ENCODE measurements around the gene PACRG.

The PACRG gene

DNA sequence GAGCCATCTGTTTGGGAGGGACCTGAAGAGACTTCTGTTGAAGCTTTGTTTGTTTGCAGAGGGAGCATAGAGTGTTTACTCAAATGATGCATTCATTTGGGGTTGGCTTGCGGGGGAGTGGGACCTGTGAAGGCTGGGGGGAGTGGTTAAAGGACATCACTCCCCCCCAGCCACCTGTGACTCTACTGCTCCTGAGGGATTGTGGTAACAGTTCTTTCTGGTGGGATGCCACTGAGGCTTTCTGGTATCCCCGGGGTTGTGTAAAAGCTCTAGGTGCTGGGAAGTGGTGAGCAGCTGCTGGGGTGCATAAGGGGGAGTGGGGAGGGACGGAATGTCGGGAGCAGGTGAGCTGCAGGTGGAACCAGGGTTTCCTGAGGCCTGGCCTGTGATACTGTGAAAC is 447.5 kb downstream of the PACRG start:
- Histone ChIP-seq H3K23ac (ENCODE audit: low read length) (no peak overlapping the region), H2BK12ac (ENCODE audit: low read length) (no peak overlapping the region), H2BK5ac (ENCODE audit: low read depth, low read length, poor library complexity) (no peak overlapping the region), H4K8ac (ENCODE audit: low read depth, low read length) (no peak overlapping the region), H4K91ac (ENCODE audit: low read depth, low read length) (no peak overlapping the region), H3K4me1 (ENCODE audit: control insufficient read depth in 1 of 2, insufficient read depth in 2 of 2, low read length in 2 of 2) (peaks cover 10 to 14% of the 10 kb centered on the region in 2 experiments), H3K4me2 (ENCODE audit: low read length) (no peak overlapping the region), H2BK120ac (ENCODE audit: insufficient read depth, low read length, poor library complexity) (no peak overlapping the region), H3K9ac (ENCODE audit: low read length) (no peak overlapping the region), H3K4me3 (ENCODE audit: low read depth, low read length) (no peak overlapping the region), H3K14ac (ENCODE audit: low read length) (no peak overlapping the region), H2AFZ (ENCODE audit: insufficient read depth, low read length, poor library complexity) (no peak overlapping the region), H3K36me3 (ENCODE audit: control insufficient read depth in 1 of 2, insufficient read depth in 2 of 2, low read length in 2 of 2) (no peaks in the 10 kb centered on the region), H3K79me2 (ENCODE audit: control insufficient read depth, insufficient read depth, low read length, poor library complexity) (no peaks in the 10 kb centered on the region), H2AK5ac (ENCODE audit: low read length) (no peak overlapping the region), H3K18ac (ENCODE audit: low read length) (no peak overlapping the region), H3K79me1 (ENCODE audit: low read length) (no peaks in the 10 kb centered on the region), H3K27ac (ENCODE audit: low read depth, low read length) (no peak overlapping the region), H4K12ac (ENCODE audit: low read depth, low read length) (no peak overlapping the region), H3K4ac (ENCODE audit: low read depth, low read length) (no peak overlapping the region), H3K27me3 (ENCODE audit: insufficient read depth, low read length) (no peaks in the 10 kb centered on the region), H3K9me3 (ENCODE audit: insufficient read depth, low read depth, low read length) (peaks cover 2% of the 10 kb centered on the region)
- no CpG with 5 or more reads among the region's 4 CpGs for WGBS (ENCODE audit: extremely low coverage, insufficient coverage, insufficient read length)
- no peak for DNase-seq

DNA sequence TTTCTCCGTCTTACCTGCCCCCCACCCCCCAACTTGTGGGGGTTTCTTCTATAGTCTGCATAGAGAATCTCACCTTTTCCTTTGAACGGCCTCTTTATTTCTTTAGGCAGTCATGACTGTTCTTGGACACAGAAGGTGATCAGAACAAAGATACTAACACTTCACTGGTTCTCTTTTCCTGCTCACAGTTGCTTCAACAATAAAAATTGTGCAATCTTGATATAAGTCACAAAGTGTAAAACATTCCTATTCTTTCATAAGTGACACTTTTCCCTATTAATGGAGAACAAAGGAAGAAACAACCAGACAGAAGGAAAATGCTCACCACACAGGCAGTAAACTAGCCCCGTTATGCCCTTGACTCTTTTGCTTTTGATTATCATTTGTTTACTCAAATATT is 448.3 kb downstream of the PACRG start:
- WGBS (ENCODE audit: extremely low coverage, insufficient coverage, insufficient read length): no CpG with 5 or more reads among the region's 3 CpGs
- no peak overlapping the region for H2BK120ac ChIP-seq (ENCODE audit: insufficient read depth, low read length, poor library complexity)
- no peak overlapping the region for H2BK5ac ChIP-seq (ENCODE audit: low read depth, low read length, poor library complexity)
- H3K9ac ChIP-seq (ENCODE audit: low read length): no peak overlapping the region
- H2BK12ac ChIP-seq (ENCODE audit: low read length): no peak overlapping the region
- H3K9me3 ChIP-seq (ENCODE audit: insufficient read depth, low read depth, low read length): peaks cover 2% of the 10 kb centered on the region
- H3K4me2 ChIP-seq (ENCODE audit: low read length): no peak overlapping the region
- H3K23ac ChIP-seq (ENCODE audit: low read length): no peak overlapping the region
- H3K36me3 ChIP-seq (ENCODE audit: control insufficient read depth in 1 of 2, insufficient read depth in 2 of 2, low read length in 2 of 2): no peaks in the 10 kb centered on the region
- H4K12ac ChIP-seq (ENCODE audit: low read depth, low read length): no peak overlapping the region
- no peak overlapping the region for H2AK5ac ChIP-seq (ENCODE audit: low read length)
- H3K14ac ChIP-seq (ENCODE audit: low read length): no peak overlapping the region
- no peak overlapping the region for H3K4ac ChIP-seq (ENCODE audit: low read depth, low read length)
- H3K18ac ChIP-seq (ENCODE audit: low read length): no peak overlapping the region
- H4K91ac ChIP-seq (ENCODE audit: low read depth, low read length): no peak overlapping the region
- no peak overlapping the region for H2AFZ ChIP-seq (ENCODE audit: insufficient read depth, low read length, poor library complexity)
- no peak overlapping the region for H3K4me3 ChIP-seq (ENCODE audit: low read depth, low read length)
- H4K8ac ChIP-seq (ENCODE audit: low read depth, low read length): no peak overlapping the region
- H3K27ac ChIP-seq (ENCODE audit: low read depth, low read length): no peak overlapping the region
- DNase-seq: no peak
- peaks cover 2% of the 10 kb centered on the region for H3K79me1 ChIP-seq (ENCODE audit: low read length)
- no peaks in the 10 kb centered on the region for H3K79me2 ChIP-seq (ENCODE audit: control insufficient read depth, insufficient read depth, low read length, poor library complexity)
- H3K4me1 ChIP-seq (ENCODE audit: control insufficient read depth in 1 of 2, insufficient read depth in 2 of 2, low read length in 2 of 2): peaks cover 14 to 18% of the 10 kb centered on the region in 2 experiments
- no peaks in the 10 kb centered on the region for H3K27me3 ChIP-seq (ENCODE audit: insufficient read depth, low read length)

DNA sequence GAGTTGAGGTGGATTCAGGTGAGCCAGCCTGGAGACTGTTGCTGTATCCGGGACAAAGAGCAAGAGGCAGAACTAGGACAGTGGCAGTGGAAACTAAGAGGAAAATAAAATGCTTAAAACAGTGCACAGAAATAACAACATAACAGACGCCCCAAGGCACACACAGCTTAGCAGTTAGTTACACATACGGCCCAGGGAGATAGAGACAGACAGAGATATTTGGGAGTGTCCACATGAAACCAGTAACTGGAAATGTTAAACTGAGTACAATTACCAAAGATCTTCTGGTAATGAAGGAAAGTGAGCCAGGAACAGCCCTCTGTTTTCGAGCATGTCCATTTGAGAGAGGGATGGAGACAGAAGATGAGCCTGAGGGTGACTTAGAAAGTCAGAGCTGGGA is 449.2 kb downstream of the PACRG start:
- H3K9me3 ChIP-seq (ENCODE audit: insufficient read depth, low read depth, low read length): no peaks in the 10 kb centered on the region
- no peak overlapping the region for H2AK5ac ChIP-seq (ENCODE audit: low read length)
- no peak overlapping the region for H2BK12ac ChIP-seq (ENCODE audit: low read length)
- no CpG with 5 or more reads among the region's 4 CpGs for WGBS (ENCODE audit: extremely low coverage, insufficient coverage, insufficient read length)
- no peak overlapping the region for H2BK5ac ChIP-seq (ENCODE audit: low read depth, low read length, poor library complexity)
- no peak overlapping the region for H2AFZ ChIP-seq (ENCODE audit: insufficient read depth, low read length, poor library complexity)
- peaks cover 14 to 19% of the 10 kb centered on the region in 2 experiments for H3K4me1 ChIP-seq (ENCODE audit: control insufficient read depth in 1 of 2, insufficient read depth in 2 of 2, low read length in 2 of 2)
- H3K36me3 ChIP-seq (ENCODE audit: control insufficient read depth in 1 of 2, insufficient read depth in 2 of 2, low read length in 2 of 2): no peaks in the 10 kb centered on the region
- no peak overlapping the region for H4K91ac ChIP-seq (ENCODE audit: low read depth, low read length)
- H3K9ac ChIP-seq (ENCODE audit: low read length): no peak overlapping the region
- H3K27me3 ChIP-seq (ENCODE audit: insufficient read depth, low read length): no peaks in the 10 kb centered on the region
- H3K4me3 ChIP-seq (ENCODE audit: low read depth, low read length): no peak overlapping the region
- no peak overlapping the region for H3K27ac ChIP-seq (ENCODE audit: low read depth, low read length)
- H3K4me2 ChIP-seq (ENCODE audit: low read length): no peak overlapping the region
- H3K79me1 ChIP-seq (ENCODE audit: low read length): peaks cover 2% of the 10 kb centered on the region
- H2BK120ac ChIP-seq (ENCODE audit: insufficient read depth, low read length, poor library complexity): no peak overlapping the region
- no peak overlapping the region for H3K18ac ChIP-seq (ENCODE audit: low read length)
- H3K23ac ChIP-seq (ENCODE audit: low read length): no peak overlapping the region
- H3K4ac ChIP-seq (ENCODE audit: low read depth, low read length): no peak overlapping the region
- DNase-seq: no peak
- no peak overlapping the region for H4K8ac ChIP-seq (ENCODE audit: low read depth, low read length)
- no peak overlapping the region for H4K12ac ChIP-seq (ENCODE audit: low read depth, low read length)
- no peak overlapping the region for H3K14ac ChIP-seq (ENCODE audit: low read length)
- H3K79me2 ChIP-seq (ENCODE audit: control insufficient read depth, insufficient read depth, low read length, poor library complexity): no peaks in the 10 kb centered on the region

DNA sequence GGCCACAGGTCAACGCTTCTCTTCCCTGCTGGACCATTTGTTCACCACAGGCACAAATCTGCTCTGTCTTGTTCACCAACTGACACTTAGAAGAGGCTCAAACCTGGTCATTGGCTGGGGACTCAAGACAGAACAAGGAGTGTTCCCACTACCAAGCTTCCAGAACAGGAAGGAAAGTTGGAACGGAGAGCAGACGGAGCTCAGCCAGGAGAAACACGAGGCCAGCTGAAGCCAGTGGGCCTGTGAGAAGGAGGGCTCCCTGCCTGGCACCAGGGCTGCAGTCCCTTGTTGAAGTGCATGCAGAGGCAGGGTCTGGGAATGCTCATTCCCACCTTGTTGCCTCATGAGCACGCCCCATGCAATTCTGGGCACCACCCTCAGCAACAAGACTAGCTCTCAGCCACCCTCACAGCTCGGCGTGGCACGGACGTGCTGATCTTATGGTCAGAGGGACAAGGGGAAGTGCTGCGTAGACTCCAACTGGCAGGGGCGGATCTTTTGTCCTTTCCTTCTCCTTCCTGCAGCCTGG is 450.2 kb downstream of the PACRG start:
- no peaks in the 10 kb centered on the region for H3K79me2 ChIP-seq (ENCODE audit: control insufficient read depth, insufficient read depth, low read length, poor library complexity)
- no peak overlapping the region for H4K91ac ChIP-seq (ENCODE audit: low read depth, low read length)
- no CpG with 5 or more reads among the region's 11 CpGs for WGBS (ENCODE audit: extremely low coverage, insufficient coverage, insufficient read length)
- H3K23ac ChIP-seq (ENCODE audit: low read length): no peak overlapping the region
- no peak overlapping the region for H3K4me3 ChIP-seq (ENCODE audit: low read depth, low read length)
- no peak overlapping the region for H4K12ac ChIP-seq (ENCODE audit: low read depth, low read length)
- no peak overlapping the region for H3K4me2 ChIP-seq (ENCODE audit: low read length)
- H3K79me1 ChIP-seq (ENCODE audit: low read length): peaks cover 2% of the 10 kb centered on the region
- no peak overlapping the region for H3K14ac ChIP-seq (ENCODE audit: low read length)
- no peaks in the 10 kb centered on the region for H3K9me3 ChIP-seq (ENCODE audit: insufficient read depth, low read depth, low read length)
- H2AK5ac ChIP-seq (ENCODE audit: low read length): peak overlapping the region; percentile 28
- no peak overlapping the region for H2BK12ac ChIP-seq (ENCODE audit: low read length)
- no peaks in the 10 kb centered on the region for H3K36me3 ChIP-seq (ENCODE audit: control insufficient read depth in 1 of 2, insufficient read depth in 2 of 2, low read length in 2 of 2)
- peaks cover 14 to 19% of the 10 kb centered on the region in 2 experiments for H3K4me1 ChIP-seq (ENCODE audit: control insufficient read depth in 1 of 2, insufficient read depth in 2 of 2, low read length in 2 of 2)
- DNase-seq: no peak
- H2AFZ ChIP-seq (ENCODE audit: insufficient read depth, low read length, poor library complexity): no peak overlapping the region
- no peaks in the 10 kb centered on the region for H3K27me3 ChIP-seq (ENCODE audit: insufficient read depth, low read length)
- H4K8ac ChIP-seq (ENCODE audit: low read depth, low read length): no peak overlapping the region
- H2BK5ac ChIP-seq (ENCODE audit: low read depth, low read length, poor library complexity): no peak overlapping the region
- H3K18ac ChIP-seq (ENCODE audit: low read length): peak overlapping the region; percentile 8
- no peak overlapping the region for H2BK120ac ChIP-seq (ENCODE audit: insufficient read depth, low read length, poor library complexity)
- no peak overlapping the region for H3K27ac ChIP-seq (ENCODE audit: low read depth, low read length)
- H3K4ac ChIP-seq (ENCODE audit: low read depth, low read length): no peak overlapping the region
- H3K9ac ChIP-seq (ENCODE audit: low read length): no peak overlapping the region
